Left lobe of liver (tissue), 2 donors: ENCODE measurements around the gene ADIPOR2. TPM values are rescaled to one million over a fixed set of nuclear protein-coding genes. Genes with fewer than 3 reads are reported as not detected.
A peak's percentile ranks its signal among the peaks of the same experiment; 100 is the strongest.

Experiments used
- ATAC-seq: fragments of 200-7000 bp; cut with Tn5 transposase; one replicate; pipeline ENCODE4 v1.9.1; 2020; ENCODE audit warnings: mild to moderate bottlenecking, moderate library complexity
- DNase-seq: peaks from one replicate; pipeline ENCODE4 v3.0.0-alpha.2; 2020; ENCODE audit warnings: low spot score
- total RNA-seq: library from RNA; stranded (reverse); gene quantifications from one replicate; pipeline ENCODE4 v1.2.1, GENCODE V29; 2021
- donor health status: DM: no; HTN: no; CAD: no; lungs with moderate emphysema.
- donor health status: DM: no; HTN: yes; CAD: no.

Gene ADIPOR2, protein sequence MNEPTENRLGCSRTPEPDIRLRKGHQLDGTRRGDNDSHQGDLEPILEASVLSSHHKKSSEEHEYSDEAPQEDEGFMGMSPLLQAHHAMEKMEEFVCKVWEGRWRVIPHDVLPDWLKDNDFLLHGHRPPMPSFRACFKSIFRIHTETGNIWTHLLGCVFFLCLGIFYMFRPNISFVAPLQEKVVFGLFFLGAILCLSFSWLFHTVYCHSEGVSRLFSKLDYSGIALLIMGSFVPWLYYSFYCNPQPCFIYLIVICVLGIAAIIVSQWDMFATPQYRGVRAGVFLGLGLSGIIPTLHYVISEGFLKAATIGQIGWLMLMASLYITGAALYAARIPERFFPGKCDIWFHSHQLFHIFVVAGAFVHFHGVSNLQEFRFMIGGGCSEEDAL
- 58.0 TPM for total RNA-seq

DNA sequence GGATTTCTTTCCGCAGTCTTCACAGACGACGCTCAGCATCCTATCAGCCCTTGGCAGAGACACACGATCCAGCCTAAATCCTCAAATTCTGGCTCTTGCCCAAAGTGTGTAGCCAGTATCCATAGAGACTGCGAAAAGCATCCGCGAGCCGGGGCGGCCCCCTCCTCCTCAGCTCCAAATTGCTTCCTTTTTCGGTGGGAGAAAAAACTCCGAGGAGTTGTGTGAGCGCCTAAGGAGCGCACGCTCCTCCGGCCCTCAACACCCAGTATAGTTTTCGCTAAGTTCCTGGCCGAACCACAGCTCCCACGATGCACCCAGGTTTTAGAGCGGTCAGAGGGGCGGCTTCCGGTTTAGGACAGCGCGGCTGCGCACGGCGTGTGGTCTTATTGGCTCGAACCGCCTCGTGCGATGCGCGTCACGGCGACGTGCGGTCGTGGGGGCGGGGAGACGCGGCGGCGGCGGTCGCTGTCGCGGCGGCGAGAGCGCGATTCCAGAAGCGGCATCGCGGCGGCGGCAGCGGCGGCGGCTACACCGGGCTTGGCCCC is at the start of gene ADIPOR2:
Gene ADIPOR2, plus strand, starts transcription at position 493 of the 545 bp plus-strand sequence. CDS start 63,274 bp downstream, outside the sequence.
- peak; percentile 96 for ATAC-seq
- peak; percentile 95 for DNase-seq

DNA sequence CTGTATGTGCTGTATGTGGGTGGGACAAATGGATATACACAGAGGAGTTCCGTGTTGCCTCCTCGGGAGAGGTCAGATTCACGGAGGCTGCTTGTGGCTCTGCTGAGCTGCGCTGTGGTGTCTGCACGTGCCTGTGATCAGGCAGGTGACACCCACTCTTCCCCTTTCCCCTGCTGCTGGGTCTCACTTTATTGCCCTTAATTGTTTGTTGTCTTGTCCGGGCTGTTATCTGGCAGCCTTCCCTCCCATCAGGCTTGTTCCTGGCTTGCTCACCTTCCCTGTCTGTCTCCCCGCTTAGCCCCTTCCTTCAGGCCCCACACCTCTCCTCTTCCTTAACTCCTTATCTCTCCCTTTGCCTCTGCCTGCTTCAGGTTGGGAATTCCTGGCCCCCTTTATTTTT is 48.4 kb upstream of the ADIPOR2 start:
- no peak for ATAC-seq

DNA sequence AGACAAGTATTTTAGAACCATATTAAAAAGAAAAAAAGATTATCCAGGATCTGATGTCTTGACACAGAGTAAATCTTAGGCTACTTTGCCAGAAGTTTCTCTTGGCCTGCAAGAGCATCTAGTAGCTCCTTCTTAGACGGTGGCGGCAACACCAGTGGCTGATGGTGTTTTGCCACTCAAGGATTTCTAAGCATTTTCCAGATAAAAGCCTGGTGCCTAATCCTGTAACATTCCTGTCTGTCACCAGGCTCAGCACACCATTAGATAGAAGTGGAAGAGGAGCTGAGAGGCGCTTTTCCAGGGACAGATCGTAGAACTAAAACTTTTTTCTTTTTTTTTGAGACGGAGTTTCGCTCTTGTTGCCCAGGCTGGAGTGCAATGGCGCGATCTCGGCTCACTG is 47.8 kb upstream of the ADIPOR2 start:
- DNase-seq (no peak), ATAC-seq (no peak)

More for the DNA sequence above, 48.4 kb upstream of the ADIPOR2 start:
- DNase-seq, result no peak

DNA sequence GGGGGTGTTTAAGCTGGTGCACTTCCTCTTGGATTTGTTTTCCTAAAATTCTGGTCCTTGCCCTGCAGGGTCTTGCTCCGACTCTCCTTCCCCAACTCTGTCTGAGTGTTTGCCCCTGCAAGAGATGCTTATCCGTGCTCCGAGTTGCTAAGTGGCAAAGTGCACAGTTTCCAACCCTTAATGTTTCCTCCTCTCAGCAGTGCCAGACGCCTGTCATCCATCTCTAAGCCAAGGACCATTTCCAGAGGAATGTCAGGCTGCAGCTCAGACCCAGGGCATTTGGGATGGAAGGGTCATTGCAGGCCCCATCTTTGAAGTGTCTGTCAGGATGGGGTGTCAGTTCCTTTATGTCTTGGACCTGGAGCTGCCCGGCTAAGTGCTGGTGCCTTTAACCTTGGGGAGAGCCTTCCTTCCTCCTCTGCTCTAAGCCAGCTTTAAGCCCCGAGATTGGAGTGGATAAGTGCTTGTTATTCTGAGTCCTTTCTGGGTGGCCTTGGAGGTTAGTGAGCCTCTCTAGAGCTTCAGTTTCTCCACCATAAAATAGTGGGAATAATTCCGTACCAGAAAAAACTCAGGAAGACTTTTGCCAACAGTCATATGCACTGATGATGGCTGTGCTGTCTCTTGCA is 46.9 kb upstream of the ADIPOR2 start:
- no peak for ATAC-seq
- no peak for DNase-seq

DNA sequence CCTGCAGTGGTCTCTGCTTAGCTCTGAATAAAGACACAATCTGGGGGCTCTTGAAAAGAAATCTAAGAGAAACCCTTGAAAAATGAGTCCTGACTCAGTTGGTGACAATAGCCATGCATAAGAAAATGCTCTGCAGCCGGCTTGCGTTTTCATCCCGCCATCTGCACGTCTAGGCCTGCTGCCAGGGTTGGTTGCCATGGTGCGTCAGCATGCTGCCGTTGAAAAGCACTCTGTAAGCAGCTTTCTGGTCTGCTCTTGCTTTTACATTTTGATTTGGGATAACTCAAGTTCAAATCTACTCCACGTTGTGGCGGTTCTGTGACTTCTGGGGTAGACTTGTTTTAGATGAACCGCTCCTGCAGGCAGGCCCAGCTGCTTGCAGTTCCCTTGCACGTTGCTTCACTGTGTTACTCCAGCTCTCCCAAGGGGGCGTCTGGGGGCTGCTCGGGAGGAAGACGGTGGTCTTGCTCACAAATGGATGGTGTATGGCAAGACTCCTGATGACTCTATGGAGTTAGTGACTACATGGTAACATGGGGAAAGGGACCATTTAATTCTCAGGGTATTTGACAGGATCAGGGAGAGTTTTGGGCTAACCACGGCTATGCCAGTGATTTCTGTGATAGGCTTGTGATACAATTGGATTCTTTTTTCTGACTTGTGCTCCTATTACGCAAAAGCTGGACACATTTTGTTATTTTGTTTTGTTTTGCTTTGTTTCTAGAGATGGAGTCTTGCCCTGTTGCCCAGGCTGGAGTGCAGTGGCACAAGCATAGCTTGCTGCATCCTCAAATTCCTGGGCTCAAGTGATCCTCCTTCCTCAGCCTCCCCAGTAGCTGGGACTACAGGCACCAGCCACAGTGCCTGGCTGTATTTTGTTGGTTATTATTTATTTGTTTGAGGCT is 46.1 kb upstream of the ADIPOR2 start:
- peak; percentile 56 for ATAC-seq
- no peak for DNase-seq

DNA sequence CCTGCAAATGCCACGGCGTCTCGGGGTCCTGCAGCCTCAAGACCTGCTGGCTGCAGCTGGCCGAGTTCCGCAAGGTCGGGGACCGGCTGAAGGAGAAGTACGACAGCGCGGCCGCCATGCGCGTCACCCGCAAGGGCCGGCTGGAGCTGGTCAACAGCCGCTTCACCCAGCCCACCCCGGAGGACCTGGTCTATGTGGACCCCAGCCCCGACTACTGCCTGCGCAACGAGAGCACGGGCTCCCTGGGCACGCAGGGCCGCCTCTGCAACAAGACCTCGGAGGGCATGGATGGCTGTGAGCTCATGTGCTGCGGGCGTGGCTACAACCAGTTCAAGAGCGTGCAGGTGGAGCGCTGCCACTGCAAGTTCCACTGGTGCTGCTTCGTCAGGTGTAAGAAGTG is 45.1 kb upstream of the ADIPOR2 start:
- DNase-seq (no peak), ATAC-seq (no peak)

DNA sequence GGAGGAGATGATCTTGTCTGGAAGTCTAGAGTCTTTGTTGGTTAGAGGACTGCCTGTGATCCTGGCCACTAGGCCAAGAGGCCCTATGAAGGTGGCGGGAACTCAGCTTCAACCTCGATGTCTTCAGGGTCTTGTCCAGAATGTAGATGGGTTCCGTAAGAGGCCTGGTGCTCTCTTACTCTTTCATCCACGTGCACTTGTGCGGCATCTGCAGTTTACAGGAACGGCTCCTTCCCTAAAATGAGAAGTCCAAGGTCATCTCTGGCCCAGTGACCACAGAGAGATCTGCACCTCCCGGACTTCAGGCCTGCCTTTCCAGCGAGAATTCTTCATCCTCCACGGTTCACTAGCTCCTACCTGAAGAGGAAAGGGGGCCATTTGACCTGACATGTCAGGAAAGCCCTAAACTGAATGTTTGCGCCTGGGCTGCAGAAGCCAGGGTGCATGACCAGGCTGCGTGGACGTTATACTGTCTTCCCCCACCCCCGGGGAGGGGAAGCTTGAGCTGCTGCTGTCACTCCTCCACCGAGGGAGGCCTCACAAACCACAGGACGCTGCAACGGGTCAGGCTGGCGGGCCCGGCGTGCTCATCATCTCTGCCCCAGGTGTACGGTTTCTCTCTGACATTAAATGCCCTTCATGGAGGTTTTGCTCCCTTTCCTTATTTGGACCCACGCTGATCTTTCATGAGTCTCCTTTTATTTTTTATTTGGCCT is 44.1 kb upstream of the ADIPOR2 start:
- ATAC-seq (no peak), DNase-seq (no peak)

DNA sequence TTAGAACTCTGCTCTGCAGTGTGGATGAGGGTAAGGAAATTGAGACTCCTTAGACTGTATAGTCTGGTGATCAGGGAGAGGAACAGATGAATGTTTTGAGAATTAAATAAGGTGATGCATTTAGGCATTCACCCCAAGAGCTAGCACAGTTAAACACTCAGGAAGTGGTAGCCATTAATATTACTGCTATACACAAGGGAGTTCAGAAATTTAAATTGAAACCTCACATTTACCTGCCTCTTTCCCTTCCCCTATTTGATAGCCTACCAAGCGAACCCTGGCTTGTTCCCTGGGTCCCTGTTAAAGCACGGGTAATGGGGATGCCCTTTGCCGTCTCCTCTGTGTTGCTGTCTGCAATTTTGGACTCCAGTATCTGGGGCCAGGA is 43.6 kb upstream of the ADIPOR2 start:
- DNase-seq, result no peak
- no peak for ATAC-seq

DNA sequence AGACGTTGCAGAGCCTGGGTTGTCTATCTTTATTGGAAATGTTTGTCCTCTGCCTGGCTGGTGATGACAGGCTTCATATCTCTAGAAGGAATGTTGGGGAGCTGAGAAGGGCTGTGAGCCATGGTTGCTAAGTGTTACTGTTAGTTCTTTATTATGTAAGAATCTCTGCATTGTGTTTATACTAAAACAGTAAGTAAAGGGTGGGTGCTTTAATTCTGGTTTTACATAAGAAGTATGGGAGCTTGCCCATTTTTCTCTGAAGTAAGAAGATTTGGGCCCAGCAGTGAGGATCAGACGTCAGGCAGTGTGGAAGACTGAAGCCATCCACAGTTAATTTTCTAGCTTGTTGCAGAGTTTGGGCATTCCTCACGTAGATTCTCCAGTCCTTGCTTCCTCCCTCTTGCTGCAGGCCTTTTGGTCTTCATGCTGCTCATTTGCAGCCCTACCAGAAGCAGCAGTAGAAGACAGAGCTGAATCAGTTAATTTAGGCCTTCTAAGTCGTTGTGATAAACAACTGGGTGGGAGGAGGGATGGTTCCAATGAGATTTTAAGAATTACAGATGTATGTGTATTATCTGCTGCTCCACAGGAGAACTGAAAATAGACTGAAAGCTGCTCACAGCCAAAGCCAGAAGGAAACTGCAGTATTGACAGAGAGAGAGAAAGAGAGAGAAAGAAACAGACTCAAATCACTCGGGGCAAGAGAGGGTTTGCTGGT is 40.5 kb upstream of the ADIPOR2 start:
- DNase-seq, result no peak
- ATAC-seq, result peak; percentile 22

DNA sequence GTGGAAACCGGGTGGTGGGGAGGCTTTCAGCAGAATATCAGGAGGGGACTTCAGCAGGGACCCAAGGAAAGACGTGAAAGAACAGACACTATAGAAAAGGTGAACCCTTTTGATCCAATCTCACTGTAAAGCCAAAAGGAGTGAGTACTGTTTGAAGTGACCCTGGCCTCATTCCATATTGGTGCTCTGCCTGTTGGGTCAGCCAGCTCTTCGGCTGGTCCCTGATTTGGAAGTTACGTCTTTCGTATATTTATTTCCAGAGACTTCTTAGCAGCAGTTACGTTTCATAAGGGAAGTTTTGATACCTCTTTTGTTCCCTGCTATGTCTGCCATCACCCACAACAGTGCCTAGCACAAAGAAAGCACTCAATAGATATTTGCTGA is 39.9 kb upstream of the ADIPOR2 start:
- DNase-seq, result no peak
- ATAC-seq, result peak; percentile 74

DNA sequence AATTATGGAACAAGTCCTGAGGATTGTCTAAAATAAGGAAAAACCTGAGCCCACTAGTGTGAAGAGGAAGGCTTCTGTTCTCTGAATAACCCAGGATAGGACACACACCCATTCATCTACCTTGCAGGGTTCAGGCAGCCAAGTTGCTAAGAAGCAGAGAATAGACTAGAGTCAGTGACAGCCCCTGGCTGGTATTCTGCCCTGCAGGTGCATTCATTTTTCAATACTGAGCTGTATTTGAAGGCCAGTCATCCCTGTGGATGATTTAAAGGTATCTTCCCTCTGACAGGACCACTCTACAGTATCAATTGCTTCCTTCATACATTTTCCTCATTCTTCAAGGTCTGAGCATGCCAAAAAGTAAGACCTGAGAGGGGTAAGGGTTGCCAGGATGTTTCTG is 38.9 kb upstream of the ADIPOR2 start:
- DNase-seq (no peak), ATAC-seq (no peak)

DNA sequence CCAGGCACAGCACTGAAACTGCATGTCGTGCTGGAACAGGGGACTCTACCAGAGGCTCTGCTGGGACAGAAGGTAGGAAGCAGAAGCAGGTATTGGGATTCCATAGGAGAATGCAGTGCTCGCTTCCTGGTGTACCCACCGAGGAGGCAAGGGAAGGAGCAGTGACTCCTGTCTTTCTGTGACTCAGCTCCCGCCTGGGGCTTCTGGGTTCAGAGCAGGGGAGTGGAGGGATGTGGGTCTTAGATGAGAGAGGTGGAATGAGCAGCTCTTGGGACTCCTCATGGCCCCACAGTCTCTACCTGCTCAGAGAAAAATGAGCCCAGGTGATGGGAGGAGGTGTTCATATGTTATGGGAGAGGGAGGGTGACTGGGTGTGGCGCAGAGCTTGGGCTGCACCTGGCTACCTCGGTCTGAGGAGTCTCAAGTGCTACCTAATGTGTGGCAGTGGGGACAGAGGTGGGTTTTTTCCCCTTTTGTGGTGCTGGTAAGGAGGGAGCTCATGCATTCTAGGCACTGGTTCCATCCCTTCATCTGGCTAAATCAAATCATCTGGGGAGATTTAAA is 35.6 kb upstream of the ADIPOR2 start:
- no peak for ATAC-seq
- DNase-seq, result no peak

DNA sequence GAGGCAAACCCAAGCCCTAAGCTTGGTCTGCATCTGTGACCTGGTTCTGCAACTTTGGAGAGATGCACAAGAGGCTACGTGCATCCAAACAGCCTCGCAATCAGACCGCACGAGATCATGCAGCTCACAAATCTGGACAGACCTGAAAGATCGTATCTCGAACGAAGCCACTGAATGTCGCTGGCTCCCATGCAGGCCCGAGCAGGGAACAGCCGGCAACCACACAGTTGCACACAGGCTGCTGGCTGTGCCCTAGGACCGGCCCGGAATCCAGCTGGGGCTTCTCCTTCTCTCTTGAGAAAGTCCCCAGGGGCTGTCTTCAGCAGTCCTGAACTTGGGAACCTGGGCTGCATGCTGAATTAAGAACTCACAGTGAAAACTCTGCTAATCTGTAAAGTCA is 34.0 kb upstream of the ADIPOR2 start:
- no peak for DNase-seq

DNA sequence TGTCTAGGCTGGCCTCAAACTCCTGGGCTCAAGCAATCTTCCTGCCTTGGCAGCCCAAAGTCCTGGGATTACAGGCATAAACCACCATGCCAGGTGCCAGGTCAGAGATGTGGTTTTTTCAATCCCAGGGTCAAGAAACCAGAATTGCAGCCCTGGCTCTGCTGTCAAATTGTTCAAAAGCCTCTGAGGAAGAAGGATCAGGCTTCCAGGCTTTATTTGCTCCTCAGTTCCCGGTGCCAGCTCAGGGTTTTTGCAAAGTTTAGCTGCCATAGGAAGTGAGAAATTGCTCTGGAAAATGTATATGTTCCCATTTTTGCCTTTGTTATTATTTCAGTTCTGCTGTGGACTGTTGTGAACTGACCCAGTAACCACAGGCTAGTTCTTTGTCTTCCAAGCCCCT is 33.2 kb upstream of the ADIPOR2 start:
- no peak for DNase-seq
- ATAC-seq, result no peak

More for the DNA sequence above, 34.0 kb upstream of the ADIPOR2 start:
- no peak for ATAC-seq

DNA sequence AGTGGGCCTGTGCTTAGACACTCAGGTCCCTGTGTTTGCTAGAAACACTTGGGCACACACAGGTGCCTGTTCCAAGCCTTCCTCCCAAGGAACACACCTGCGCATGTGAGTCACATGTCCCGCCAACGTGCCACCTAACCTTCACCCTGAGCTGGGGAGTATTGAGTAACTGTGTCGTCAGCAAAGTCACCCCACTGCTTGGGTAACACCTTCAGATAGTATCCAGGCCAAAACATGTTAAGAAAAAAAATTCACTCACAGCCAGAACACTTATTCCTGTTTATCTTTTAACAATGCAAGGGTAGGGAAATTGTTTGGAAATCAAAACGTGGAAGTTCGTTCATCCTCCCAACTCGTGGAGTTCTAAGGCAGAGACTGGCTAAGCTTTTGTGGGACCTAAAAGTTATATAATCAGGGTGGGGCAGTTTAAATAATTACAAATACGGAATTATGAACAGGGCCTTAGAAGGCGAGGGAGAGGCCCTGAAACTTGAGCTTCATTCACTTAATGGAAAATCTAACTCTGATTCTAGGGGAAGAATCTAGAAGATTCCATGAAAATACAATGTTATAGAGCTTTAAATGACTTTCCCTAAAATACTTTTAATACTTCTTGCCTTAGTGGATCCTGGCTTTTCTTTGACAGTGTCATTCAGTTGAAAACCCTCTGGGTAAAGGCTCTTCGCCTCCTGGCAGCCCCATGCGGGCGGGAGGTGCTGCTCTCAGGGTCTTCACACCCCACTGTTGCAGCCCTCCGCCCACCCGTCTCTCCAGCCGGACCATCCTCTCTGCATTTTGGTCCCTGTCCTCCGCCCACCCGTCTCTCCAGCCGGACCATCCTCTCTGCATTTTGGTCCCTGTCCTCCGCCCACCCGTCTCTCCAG is 30.3 kb upstream of the ADIPOR2 start:
- peak; percentile 94 for DNase-seq
- peak; percentile 25 for ATAC-seq

DNA sequence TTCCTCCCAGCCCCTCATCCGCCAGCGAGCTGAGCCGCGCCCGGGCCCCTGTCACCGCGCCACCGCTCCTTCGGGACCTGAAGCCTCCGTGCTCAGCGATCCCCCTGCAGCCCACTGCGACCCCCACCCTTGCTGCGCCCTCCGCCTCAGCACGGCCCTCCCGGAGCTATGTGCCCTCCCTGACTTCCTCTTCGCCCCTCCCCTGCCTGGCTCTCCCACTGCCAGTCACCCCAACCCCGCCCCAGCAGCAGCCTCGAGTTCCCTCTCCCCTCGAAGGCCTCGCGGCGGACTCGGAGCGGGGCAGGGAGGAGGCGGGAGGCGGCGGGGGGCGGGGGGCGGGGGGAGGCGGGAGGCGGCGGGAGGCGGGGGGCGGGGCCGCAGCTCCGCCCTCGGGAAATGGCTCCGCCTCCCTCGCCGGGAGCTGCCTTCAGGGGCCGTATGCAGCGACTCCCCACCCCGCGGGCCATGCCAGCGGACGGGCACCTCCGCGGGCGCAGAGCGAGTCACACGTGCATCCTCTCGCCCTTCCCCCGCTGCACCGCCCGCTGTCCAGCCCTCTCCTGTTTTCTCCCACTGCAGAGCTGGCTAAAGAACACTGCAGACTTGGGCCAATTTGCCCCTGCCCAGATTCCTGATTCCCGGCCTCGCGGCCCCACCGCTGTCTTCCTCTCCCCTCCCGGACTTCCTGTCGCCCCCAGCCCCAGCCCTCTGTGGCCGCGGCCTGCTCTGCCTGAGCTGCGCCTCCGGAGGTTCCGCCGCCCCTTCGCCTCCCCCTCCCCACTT is 29.1 kb upstream of the ADIPOR2 start:
- peak; percentile 97 for DNase-seq
- ATAC-seq, result peak; percentile 84

DNA sequence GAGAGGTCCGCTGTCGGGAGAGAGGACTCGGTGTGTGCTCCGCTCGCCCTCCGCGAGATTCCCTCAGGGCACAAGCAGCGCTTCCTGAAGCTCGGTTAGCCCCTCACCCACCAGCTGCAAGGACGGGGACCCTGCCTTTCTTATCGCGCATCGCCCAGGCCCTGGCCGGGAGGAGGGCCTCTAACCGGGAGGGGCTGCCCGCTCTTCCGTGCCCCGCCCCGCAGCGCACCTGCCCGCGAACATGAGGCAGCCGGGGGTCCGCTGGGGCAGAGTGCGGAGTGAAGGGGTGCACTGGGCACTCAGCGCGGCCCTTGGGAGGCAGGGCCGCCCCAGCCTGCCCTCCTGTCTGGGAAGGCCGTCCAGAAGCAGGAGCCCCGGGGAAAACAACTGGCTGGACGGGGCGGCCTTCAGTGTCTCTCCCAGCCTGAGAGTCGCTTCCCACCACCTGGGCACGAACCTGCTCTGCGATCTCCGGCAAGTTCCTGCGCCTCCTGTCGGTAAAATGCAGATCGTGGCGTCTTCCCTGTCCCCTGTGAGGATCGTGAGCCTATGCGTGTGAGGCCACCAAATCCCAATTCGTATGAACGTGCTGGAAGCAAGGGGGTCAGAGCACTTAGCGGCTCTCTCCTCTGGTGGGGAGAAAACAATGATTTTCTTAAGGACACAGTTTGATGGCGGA is 28.0 kb upstream of the ADIPOR2 start:
- peak; percentile 83 for DNase-seq
- peak; percentile 58 for ATAC-seq
